ENCODE measurements around the gene CHMP5.

CHMP5 gene

DNA sequence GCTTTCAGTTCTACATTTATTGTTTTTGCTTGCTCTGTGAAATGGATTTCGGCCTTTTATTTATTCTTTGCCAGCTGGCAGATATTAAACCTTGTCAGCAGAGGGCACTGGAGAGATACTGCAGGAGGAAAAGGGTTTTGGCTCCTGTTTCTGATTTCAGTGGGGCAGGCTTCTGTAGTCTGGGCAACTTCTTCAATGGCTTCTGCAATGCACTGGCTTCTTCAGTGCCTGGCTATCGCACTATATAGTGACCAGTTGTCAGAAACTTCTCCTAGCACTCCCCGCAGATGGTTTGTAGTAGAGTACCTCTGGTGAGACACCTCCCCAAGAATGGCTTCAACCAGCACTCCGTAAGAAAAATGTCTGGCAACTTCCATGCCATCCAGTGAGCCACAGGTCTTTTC is 22.2 kb downstream of the CHMP5 start:
- H3K4me3 ChIP-seq (replicated peaks; ENCODE audit: low read depth, low read length), result no peak overlapping the region
- DNase-seq (ENCODE audit: extremely low read depth, insufficient read length), result no peak
- H3K27me3 ChIP-seq (replicated peaks; ENCODE audit: control insufficient read depth, insufficient read depth, low read length), result no peaks in the 10 kb centered on the region
- TF ChIP-seq, protein P1, sequence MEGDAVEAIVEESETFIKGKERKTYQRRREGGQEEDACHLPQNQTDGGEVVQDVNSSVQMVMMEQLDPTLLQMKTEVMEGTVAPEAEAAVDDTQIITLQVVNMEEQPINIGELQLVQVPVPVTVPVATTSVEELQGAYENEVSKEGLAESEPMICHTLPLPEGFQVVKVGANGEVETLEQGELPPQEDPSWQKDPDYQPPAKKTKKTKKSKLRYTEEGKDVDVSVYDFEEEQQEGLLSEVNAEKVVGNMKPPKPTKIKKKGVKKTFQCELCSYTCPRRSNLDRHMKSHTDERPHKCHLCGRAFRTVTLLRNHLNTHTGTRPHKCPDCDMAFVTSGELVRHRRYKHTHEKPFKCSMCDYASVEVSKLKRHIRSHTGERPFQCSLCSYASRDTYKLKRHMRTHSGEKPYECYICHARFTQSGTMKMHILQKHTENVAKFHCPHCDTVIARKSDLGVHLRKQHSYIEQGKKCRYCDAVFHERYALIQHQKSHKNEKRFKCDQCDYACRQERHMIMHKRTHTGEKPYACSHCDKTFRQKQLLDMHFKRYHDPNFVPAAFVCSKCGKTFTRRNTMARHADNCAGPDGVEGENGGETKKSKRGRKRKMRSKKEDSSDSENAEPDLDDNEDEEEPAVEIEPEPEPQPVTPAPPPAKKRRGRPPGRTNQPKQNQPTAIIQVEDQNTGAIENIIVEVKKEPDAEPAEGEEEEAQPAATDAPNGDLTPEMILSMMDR (IDR thresholded peaks at IDR 0.05; ENCODE audit: insufficient read depth, low read length, poor library complexity, severe bottlenecking), result peak; percentile 79
- peaks cover 3% of the 10 kb centered on the region; the same call in 1 of the 2 replicates for H3K36me3 ChIP-seq (ENCODE audit: control insufficient read depth, insufficient read depth, low read length)

DNA sequence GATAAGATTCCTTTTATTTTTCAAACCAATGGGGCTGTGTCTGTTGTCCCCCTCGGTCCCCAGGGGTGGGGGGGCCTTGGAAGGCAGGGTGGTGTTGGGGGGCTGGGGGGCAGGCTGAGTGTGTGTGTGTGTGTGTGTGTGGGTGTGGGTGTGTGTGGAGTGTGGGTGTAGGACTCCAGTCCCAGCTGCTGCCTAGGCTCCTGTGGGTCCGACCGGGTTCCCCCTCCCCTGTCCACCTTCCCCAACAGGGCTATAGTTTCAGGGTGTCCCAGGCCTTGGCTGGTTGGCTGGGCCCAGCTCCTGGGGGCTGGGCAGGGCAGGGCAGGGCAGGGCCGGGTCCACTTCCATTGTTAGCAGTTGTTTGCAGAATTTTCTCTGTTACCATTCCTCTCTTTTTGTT is 23.4 kb downstream of the CHMP5 start:
- no peak overlapping the region for H3K4me3 ChIP-seq (replicated peaks; ENCODE audit: low read depth, low read length)
- peaks cover 3% of the 10 kb centered on the region; the same call in 1 of the 2 replicates for H3K36me3 ChIP-seq (ENCODE audit: control insufficient read depth, insufficient read depth, low read length)
- H3K27me3 ChIP-seq (replicated peaks; ENCODE audit: control insufficient read depth, insufficient read depth, low read length), result no peaks in the 10 kb centered on the region
- DNase-seq (ENCODE audit: extremely low read depth, insufficient read length), result no peak
- TF ChIP-seq, protein P1 (IDR thresholded peaks at IDR 0.05; ENCODE audit: insufficient read depth, low read length, poor library complexity, severe bottlenecking), result no peak

DNA sequence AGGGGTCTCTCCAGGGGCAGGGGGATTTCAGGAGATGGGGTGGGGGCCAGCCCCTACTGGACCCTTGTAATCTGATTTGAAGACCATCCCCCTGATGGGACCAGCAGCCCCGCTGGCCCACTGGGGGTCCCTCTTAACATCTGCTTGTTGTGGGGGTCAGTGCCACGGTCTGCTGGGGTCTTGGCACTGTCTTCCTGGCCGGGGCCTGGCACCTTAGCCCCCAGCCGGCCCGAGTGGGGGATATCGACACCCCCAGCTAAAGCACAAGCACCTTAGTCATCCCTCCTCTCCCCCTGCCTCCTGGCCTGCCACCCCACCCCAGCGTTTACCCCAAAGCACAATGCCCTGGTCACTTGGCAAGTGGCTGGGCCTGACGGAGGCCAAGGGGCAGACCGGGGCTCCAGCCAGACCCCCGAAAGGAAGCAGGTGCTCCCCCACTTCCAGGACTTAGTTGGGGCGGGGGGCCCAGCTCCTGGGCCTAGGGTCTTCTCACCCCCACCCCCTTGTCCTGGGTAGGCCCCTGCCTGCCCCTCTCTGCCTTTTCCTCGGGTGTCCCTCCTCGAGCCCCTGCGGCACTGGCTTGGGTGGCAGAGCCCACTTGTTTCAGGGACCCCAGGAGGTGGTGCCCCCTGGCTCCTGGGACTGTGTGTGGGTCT is 24.1 kb downstream of the CHMP5 start:
- Histone ChIP-seq H3K36me3 (ENCODE audit: control insufficient read depth, insufficient read depth, low read length) (no peaks in the 10 kb centered on the region; the same call in 1 of the 2 replicates), H3K27me3 (replicated peaks; ENCODE audit: control insufficient read depth, insufficient read depth, low read length) (no peaks in the 10 kb centered on the region), H3K4me3 (replicated peaks; ENCODE audit: low read depth, low read length) (no peak overlapping the region; the same call in 1 of the 2 replicates)
- TF ChIP-seq, protein P1 (IDR thresholded peaks at IDR 0.05; ENCODE audit: insufficient read depth, low read length, poor library complexity, severe bottlenecking), result no peak
- DNase-seq (ENCODE audit: extremely low read depth, insufficient read length), result no peak

DNA sequence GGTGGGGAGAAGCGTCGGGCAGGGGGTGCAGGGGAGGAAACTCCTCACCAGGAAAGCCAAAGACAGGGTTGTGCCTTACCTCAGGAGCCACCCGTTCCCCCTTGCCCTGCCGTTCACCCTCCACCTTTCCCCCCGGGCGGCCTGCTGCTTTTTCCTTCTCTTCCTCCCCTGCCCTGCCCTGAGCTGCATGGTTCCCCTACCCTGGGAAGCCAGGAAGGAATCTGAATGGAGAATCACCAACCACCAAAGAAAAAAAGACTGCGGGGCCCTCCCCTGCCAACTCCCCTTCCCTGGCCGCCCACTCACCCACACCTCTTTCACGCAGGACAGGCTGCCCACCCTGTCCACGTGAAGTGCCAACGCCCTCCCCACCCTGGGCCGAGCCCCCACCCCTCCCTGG is 24.6 kb downstream of the CHMP5 start:
- TF ChIP-seq, protein P1 (IDR thresholded peaks at IDR 0.05; ENCODE audit: insufficient read depth, low read length, poor library complexity, severe bottlenecking), result no peak
- no peak for DNase-seq (ENCODE audit: extremely low read depth, insufficient read length)
- peak overlapping the region; percentile 85 for H3K4me3 ChIP-seq (replicated peaks; ENCODE audit: low read depth, low read length)
- no peaks in the 10 kb centered on the region for H3K27me3 ChIP-seq (replicated peaks; ENCODE audit: control insufficient read depth, insufficient read depth, low read length)
- no peaks in the 10 kb centered on the region; the same call in 1 of the 2 replicates for H3K36me3 ChIP-seq (ENCODE audit: control insufficient read depth, insufficient read depth, low read length)

DNA sequence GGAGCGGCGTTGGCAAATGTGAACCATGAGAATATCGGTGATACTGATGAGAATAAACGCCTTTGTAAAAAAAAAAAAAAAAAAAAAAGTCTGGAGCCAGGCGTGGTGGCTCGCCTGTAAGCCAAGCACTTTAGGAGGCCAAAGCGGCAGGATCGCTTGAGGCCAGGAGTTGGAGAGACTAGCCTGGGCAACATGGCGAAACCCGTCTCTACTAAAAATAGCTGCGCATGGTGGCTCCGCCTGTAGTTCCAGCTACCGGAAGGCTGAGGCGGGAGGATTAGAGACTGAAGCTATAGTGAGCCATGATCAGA is 25.0 kb downstream of the CHMP5 start:
- TF ChIP-seq, protein P1 (IDR thresholded peaks at IDR 0.05; ENCODE audit: insufficient read depth, low read length, poor library complexity, severe bottlenecking), result no peak
- H3K27me3 ChIP-seq (replicated peaks; ENCODE audit: control insufficient read depth, insufficient read depth, low read length), result no peaks in the 10 kb centered on the region
- H3K36me3 ChIP-seq (ENCODE audit: control insufficient read depth, insufficient read depth, low read length), result no peaks in the 10 kb centered on the region; the same call in 1 of the 2 replicates
- DNase-seq (ENCODE audit: extremely low read depth, insufficient read length), result no peak
- H3K4me3 ChIP-seq (replicated peaks; ENCODE audit: low read depth, low read length), result peak overlapping the region; percentile 85

All from GM06990 (cell line).